Epithelial cell of esophagus (primary cell): ENCODE data around the gene DPM1.
A peak's percentile ranks its signal among the peaks of the same experiment; 100 is the strongest.

ENCODE experiments used
- DNase-seq: peaks from one replicate; pipeline ENCODE4 v3.0.0; 2010; ENCODE audit warnings: low read depth
- H3K4me3 ChIP-seq: 2 replicates; pipeline ENCODE4 v1.5.1; 2011; ENCODE audit warnings: mild to moderate bottlenecking, low read length, control low read depth
- CTCF ChIP-seq: IDR thresholded peaks from 2 replicates; pipeline ENCODE4 v1.5.1; 2011; ENCODE audit warnings: low read depth, mild to moderate bottlenecking, low read length, control low read depth, inconsistent platforms; ENCODE audit not compliant: insufficient read depth; ENCODE audit errors: missing control alignments

DPM1 gene

GRCh38 chr20:50953196-50953595 is 5.1 kb downstream of the DPM1 start:
- no peak for TF ChIP-seq CTCF
- H3K4me3 ChIP-seq = no peak overlapping the region
- no peak for DNase-seq

GRCh38 chr20:50948132-50948785 is 10.1 kb downstream of the DPM1 start:
- no peak for DNase-seq
- H3K4me3 ChIP-seq = no peak overlapping the region
- no peak for TF ChIP-seq CTCF

DNA sequence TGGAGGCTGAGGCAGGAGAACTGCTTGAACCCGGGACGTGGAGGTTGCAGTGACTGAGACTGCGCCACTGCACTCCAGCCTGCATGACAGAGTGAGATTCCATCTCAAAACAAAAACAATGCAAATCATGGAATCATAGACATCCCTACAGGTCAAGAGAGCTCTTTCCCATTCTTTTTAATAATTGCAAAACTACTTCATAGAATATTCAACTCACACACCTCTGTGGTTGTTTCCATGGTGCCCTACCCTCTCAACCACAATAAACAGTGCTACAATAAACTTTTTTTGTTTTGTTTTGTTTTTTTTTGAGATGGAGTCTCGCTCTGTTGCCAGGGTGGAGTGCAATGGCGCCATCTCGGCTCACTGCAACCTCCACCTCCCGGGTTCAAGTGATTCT is 15.3 kb downstream of the DPM1 start:
- no peak overlapping the region for H3K4me3 ChIP-seq
- no peak for TF ChIP-seq CTCF
- DNase-seq = no peak

DNA sequence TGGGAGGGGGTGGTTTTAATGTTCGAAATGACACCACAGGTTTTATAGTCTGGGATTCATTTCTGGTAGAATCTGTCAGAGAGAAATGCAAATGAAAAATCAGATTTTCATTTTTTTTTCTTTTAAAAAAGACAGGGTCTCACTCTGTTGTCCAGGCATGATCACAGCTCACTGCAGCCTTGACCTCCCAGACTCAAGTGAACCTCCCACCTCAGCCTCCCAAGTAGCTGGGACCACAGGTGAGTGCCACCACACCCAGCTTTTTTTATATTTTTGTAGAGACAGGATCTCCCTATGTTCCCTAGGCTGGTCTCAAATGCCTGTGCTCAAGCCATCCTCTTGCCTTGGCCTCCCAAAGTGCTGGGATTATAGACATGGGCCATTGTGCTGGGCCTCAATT is 24.7 kb downstream of the DPM1 start:
- peak; percentile 2 for TF ChIP-seq CTCF
- no peak for DNase-seq

GRCh38 chr20:50932691-50933280 is 25.5 kb downstream of the DPM1 start:
- H3K4me3 ChIP-seq = no peak overlapping the region
- DNase-seq = no peak
- TF ChIP-seq CTCF = no peak

More for the DNA sequence above, 24.7 kb downstream of the DPM1 start:
- H3K4me3 ChIP-seq = no peak overlapping the region

GRCh38 chr20:50932016-50932485 is 26.3 kb downstream of the DPM1 start:
- peak overlapping the region; percentile 25 for H3K4me3 ChIP-seq
- DNase-seq = no peak
- TF ChIP-seq CTCF = no peak
